Measurements from ENCODE around the gene NIPAL4.

DNA sequence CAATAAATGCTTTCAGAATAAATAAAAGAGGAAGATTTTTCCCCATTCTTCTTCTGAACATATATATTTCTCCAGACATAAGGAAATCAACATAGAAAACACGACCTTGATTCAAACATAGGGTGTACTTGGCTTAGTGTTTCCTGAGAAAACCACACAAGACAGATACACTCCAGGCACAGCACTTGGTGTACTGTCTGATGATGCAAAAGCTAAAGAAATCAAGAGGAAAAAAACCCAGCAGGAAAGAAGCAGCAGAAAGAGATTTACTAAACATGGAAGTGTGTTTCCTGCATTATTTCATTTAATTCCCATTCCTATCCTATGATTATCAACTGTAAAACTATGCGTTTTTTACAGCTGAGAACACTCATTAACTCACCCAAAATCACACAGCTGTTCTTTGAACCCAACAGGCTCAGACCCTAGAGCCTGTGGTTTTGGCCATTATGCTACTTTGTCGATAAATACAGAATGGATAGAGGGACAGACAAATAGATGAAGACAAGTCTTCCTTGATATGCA, 46.1 kb downstream of the NIPAL4 start:
- TF ChIP-seq CTCF (conservative IDR thresholded peaks at IDR 0.05; ENCODE audit: low read length) = no peak
- no peak for TF ChIP-seq EZH2phosphoT487 (IDR thresholded peaks at IDR 0.05; ENCODE audit: borderline replicate concordance, low read depth, low read length)

All from OCI-LY7 (cell line).